GM20000 (cell line): ENCODE data around the gene IFRD2.

Source experiments
- DNase-seq: peaks from one replicate; pipeline ENCODE4 v3.0.0; 2012; ENCODE audit warnings: low spot score
- CTCF ChIP-seq: IDR thresholded peaks from 2 replicates; pipeline ENCODE4 v1.5.1; 2012; ENCODE audit warnings: mild to moderate bottlenecking, control low read depth; ENCODE audit errors: extremely low read depth, missing control alignments

The IFRD2 gene

GRCh38 chr3:50260942-50261441 is 31.2 kb downstream of the IFRD2 start:
- DNase-seq: peak; percentile 46
- no peak for TF ChIP-seq CTCF

- DNase-seq: peak; percentile 99
- peak; percentile 97 for TF ChIP-seq CTCF
These were observed 31.9 kb downstream of the IFRD2 start for GRCh38 chr3:50260027-50260941.

- DNase-seq: no peak
- TF ChIP-seq CTCF: no peak
These were observed 32.7 kb downstream of the IFRD2 start for GRCh38 chr3:50259432-50260026.

GRCh38 chr3:50258979-50259378 is 33.2 kb downstream of the IFRD2 start:
- DNase-seq: no peak
- TF ChIP-seq CTCF: no peak

GRCh38 chr3:50258029-50258680 is 34.1 kb downstream of the IFRD2 start:
- no peak for DNase-seq
- TF ChIP-seq CTCF: no peak

- no peak for TF ChIP-seq CTCF
- DNase-seq: no peak
These were observed 35.0 kb downstream of the IFRD2 start for GRCh38 chr3:50256978-50257890.
